ENCODE results near the gene CD22. TPM values are rescaled to one million over a fixed set of nuclear protein-coding genes. Genes with fewer than 3 reads are reported as not detected.

CD22 gene
- total RNA-seq, 1 experiment from 2014 or later: 0.56 TPM

DNA sequence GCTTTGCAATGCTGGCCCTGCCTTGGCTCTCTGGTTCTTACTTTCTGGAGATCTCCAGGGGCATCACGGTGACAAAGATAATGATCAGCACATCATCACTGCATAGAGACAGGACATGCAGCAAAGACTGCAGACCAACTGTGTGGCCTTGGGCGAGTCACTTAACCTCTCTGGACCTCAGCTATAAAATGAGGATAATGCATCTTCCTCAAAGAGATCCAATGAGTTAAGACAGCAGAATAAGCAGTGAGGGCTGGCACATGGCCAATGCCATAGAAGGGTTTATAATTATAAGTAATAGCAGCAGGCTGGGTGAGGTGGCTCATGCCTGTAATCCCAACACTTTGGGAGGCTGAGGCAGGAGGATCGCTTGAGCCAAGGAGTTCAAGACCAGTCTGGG, 34.7 kb upstream of the CD22 start:
- no TSS peak for BruUV-seq (replicated peaks)
- Mint-ChIP-seq H3K36me3 (ENCODE audit: insufficient read depth, unreplicated experiment) (no peaks in the 10 kb centered on the region), H3K27ac (ENCODE audit: low read depth, unreplicated experiment) (no peak overlapping the region), H3K4me1 (ENCODE audit: insufficient read depth, unreplicated experiment) (no peaks in the 10 kb centered on the region), H3K27me3 (ENCODE audit: insufficient read depth, unreplicated experiment) (peaks cover 47% of the 10 kb centered on the region), H3K9me3 (ENCODE audit: unreplicated experiment) (no peaks in the 10 kb centered on the region), H3K4me3 (ENCODE audit: unreplicated experiment) (no peak overlapping the region)
- DNase-seq (ENCODE audit: unreplicated experiment): no peak
- POLR2A ChIA-PET: interaction anchor here (1.0 kb wide), 1 partner anchor 12 kb away, joined by 3 read pairs; the partner anchor contains the start of gene HAMP
- intact Hi-C loops (cut with micrococcal nuclease): no loop called here
- TF ChIP-seq, protein P1, sequence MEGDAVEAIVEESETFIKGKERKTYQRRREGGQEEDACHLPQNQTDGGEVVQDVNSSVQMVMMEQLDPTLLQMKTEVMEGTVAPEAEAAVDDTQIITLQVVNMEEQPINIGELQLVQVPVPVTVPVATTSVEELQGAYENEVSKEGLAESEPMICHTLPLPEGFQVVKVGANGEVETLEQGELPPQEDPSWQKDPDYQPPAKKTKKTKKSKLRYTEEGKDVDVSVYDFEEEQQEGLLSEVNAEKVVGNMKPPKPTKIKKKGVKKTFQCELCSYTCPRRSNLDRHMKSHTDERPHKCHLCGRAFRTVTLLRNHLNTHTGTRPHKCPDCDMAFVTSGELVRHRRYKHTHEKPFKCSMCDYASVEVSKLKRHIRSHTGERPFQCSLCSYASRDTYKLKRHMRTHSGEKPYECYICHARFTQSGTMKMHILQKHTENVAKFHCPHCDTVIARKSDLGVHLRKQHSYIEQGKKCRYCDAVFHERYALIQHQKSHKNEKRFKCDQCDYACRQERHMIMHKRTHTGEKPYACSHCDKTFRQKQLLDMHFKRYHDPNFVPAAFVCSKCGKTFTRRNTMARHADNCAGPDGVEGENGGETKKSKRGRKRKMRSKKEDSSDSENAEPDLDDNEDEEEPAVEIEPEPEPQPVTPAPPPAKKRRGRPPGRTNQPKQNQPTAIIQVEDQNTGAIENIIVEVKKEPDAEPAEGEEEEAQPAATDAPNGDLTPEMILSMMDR (IDR thresholded peaks at IDR 0.05; ENCODE audit: unreplicated experiment): no peak
- CTCF ChIA-PET: no interaction called here

DNA sequence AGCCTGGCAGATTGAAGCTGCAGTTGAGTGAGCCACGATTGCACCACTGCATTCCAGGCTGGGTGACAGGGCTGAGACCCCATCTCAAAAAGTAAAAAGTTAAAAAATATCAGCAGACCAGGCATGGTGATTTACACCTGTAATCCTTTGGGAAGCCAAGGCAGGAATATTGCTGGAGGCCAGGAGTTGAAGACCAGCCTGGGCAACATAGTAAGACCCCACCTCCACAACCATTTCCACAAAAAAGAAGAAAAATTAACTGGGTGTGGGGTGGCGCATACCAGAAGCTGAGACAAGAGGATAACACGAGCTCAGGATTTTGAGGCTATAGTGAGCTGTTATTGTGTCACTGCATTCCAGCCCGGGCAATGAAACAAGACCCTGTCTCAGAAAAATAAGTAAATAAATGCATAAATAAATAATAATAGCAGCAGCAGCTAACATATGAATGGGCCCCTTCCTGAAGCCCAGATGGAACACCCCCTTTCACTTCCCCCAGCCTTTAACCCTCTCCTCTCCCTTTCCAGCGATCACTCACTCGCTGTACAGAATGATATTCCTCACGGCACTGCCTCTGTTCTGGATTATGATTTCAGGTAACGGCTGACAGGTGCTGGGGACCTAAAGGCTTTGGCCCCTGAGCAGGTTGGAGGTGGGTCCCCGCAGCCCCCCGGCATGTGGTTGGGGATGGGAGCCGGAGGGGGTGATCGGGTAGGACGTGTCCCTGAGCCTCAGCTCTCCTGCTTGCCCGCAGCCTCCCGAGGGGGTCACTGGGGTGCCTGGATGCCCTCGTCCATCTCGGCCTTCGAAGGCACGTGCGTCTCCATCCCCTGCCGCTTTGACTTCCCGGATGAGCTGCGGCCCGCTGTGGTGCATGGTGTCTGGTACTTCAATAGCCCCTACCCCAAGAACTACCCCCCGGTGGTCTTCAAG, 33.9 kb upstream of the CD22 start:
- CTCF ChIA-PET: interaction anchor here (0.6 to 0.9 kb wide), 2 partner anchors 58 to 111 kb away, joined by 3 to 4 read pairs; no protein-coding TSS in a partner anchor
- POLR2A ChIA-PET: no interaction called here
- TF ChIP-seq, protein P1 (IDR thresholded peaks at IDR 0.05; ENCODE audit: unreplicated experiment): no peak
- Mint-ChIP-seq H3K9me3 (ENCODE audit: unreplicated experiment) (no peaks in the 10 kb centered on the region), H3K27ac (ENCODE audit: low read depth, unreplicated experiment) (no peak overlapping the region), H3K4me3 (ENCODE audit: unreplicated experiment) (no peak overlapping the region), H3K36me3 (ENCODE audit: insufficient read depth, unreplicated experiment) (no peaks in the 10 kb centered on the region), H3K4me1 (ENCODE audit: insufficient read depth, unreplicated experiment) (no peaks in the 10 kb centered on the region), H3K27me3 (ENCODE audit: insufficient read depth, unreplicated experiment) (peaks cover 46% of the 10 kb centered on the region)
- BruUV-seq (replicated peaks): no TSS peak
- intact Hi-C loops (cut with micrococcal nuclease): no loop called here
- no peak for DNase-seq (ENCODE audit: unreplicated experiment)

DNA sequence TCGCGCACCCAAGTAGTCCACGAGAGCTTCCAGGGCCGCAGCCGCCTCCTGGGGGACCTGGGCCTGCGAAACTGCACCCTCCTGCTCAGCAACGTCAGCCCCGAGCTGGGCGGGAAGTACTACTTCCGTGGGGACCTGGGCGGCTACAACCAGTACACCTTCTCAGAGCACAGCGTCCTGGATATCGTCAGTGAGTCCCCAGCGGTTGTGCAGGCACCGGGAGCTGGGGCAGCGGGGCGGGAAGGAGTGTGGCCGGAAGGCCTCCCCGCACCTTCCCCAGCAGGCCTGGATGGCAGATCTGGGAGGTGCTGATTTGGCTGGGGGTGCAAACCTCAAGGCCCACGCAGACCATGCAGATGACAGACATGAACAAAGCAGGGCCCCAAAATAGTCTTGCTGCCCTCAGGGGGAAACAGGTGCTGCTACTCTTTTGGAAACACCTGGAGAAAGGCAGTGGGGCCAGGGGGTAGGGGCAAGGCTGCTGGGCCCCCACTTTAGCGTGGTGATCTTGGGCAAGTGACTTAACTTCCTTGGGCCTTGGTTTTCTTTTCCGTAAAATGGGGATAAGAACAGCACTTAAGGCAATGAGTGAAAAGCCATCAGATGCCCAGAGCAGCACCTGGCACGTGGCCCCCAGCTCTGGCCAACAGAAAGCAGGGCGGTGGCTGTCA, 33.1 kb upstream of the CD22 start:
- intact Hi-C loops (cut with micrococcal nuclease): no loop called here
- no TSS peak for BruUV-seq (replicated peaks)
- TF ChIP-seq, protein P1 (IDR thresholded peaks at IDR 0.05; ENCODE audit: unreplicated experiment): no peak
- Mint-ChIP-seq H3K9me3 (ENCODE audit: unreplicated experiment) (no peaks in the 10 kb centered on the region), H3K4me3 (ENCODE audit: unreplicated experiment) (no peak overlapping the region), H3K27ac (ENCODE audit: low read depth, unreplicated experiment) (no peak overlapping the region), H3K27me3 (ENCODE audit: insufficient read depth, unreplicated experiment) (peaks cover 38% of the 10 kb centered on the region), H3K36me3 (ENCODE audit: insufficient read depth, unreplicated experiment) (no peaks in the 10 kb centered on the region), H3K4me1 (ENCODE audit: insufficient read depth, unreplicated experiment) (no peaks in the 10 kb centered on the region)
- DNase-seq (ENCODE audit: unreplicated experiment): no peak
- ChIA-PET POLR2A (no interaction called here), CTCF (interaction anchor here (0.6 to 0.9 kb wide), 2 partner anchors 58 to 110 kb away, joined by 3 to 4 read pairs; no protein-coding TSS in a partner anchor)

Data from MCF 10A (cell line).